ENCODE measurements around the gene ZNF578.

DNA sequence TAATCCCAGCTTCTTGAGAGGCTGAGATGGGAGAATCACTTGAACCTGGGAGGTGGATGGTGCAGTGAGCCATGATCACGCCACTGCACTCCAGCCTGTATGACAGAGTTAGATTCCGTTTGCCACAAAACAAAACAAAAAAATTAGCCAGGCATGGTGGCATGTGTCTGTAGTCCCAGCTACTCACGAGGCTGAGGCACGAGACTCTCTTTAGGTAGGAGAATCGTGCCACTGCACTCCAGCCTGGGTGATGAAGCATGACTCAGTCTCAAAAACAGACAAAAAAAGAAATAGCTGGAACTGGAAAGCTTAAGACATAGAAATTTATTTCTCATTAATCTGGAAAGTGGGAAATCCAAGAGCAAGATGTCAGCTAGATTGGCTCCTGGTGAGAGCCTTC lies 53.9 kb downstream of the ZNF578 start:
- TF ChIP-seq CTCF (conservative IDR thresholded peaks at IDR 0.05; ENCODE audit: low read depth, low read length) = no peak
- no peak for TF ChIP-seq EZH2 (IDR thresholded peaks at IDR 0.05; ENCODE audit: borderline replicate concordance, low read depth, low read length, poor library complexity, severe bottlenecking)

Measured in A673 (cell line).